Ishikawa (cell line): ENCODE results near the gene POP4.

ENCODE experiments used
- EP300 ChIP-seq: IDR thresholded peaks from 2 replicates; pipeline ENCODE4 v1.6.1; 2012; ENCODE audit warnings: borderline replicate concordance
- MAX ChIP-seq: IDR thresholded peaks from 2 replicates; pipeline ENCODE4 v1.6.1; 2012
- REST ChIP-seq: IDR thresholded peaks from 2 replicates; pipeline ENCODE4 v1.6.1; 2012; ENCODE audit warnings: low read depth, mild to moderate bottlenecking
- TCF12 ChIP-seq: IDR thresholded peaks from 2 replicates; pipeline ENCODE4 v1.6.1; 2012; ENCODE audit warnings: low read depth
- ZBTB7A ChIP-seq: IDR thresholded peaks from 2 replicates; pipeline ENCODE4 v1.6.1; 2012; ENCODE audit warnings: low read depth

- no peak for TF ChIP-seq REST
- no peak for TF ChIP-seq TCF12
- TF ChIP-seq EP300, result no peak
- no peak for TF ChIP-seq ZBTB7A
- TF ChIP-seq MAX, result no peak
Measured at GRCh38 chr19:29609636-29610035, 3.6 kb downstream of the POP4 start.
